Measurements from ENCODE around the gene COL4A2.

COL4A2 gene

DNA sequence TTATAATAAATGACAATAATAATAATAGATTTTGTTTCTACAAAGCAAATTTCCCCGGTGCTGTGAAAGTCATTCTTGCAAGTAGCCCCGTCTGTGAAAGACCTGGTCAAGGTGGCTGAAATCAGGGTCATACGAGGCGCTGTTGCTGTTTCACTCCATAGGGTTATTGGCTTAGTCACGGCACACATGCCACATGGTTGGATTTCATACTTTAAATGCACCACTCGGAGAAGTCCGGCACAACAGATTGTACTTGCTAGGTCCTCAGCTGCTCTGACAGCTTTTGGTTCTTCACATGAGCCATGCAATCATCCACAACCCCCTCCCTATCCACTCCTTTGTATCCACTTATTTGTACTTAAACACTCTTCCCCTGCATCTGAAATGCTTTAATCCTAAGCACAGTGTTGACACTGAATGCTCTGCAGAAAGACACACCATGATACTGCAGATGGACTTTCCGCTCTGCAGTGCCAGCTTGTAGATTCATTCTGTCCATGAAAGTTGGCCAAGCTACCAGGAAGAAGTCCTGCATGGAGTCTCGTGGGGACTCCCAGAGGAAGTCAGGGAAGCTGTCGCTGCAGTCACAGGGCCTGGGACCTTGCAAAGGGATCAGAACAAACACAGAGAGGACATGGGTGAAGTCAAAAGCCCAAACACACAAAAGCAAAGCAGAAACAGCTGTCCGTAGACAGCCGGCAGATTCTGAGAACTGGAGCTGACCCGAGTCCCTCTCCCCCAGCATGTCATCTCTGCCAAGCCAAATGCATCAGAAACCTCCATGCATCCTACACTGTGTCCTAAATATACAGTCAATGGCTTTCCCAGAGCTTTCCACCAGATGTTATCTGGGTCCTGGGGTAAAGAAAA lies 124.6 kb downstream of the COL4A2 start:
- peaks cover 35% of the 10 kb centered on the region for H3K27me3 Mint-ChIP-seq

DNA sequence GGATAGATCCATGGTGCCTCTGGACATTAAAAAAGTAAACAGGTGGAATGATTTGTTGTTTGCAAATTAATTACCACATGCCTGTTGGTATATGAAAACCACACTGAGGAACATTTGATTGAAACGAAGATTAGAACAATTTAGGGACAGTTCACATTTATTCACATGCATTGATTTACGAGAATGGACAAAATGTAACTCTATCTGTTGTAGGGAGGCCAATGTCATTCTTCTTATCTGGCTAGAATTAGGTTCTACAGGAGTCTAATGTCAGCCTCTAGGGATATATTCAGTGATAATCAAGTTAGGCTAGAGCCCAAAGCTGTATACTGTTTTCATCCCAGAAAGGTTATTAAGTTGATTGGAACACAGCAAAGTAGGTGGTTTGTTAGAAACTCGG lies 125.4 kb downstream of the COL4A2 start:
- Mint-ChIP-seq H3K36me3 (no peaks in the 10 kb centered on the region), H3K4me1 (no peaks in the 10 kb centered on the region), H3K27ac (no peak overlapping the region), H3K9me3 (no peaks in the 10 kb centered on the region), H3K4me3 (no peak overlapping the region), H3K27me3 (peaks cover 36% of the 10 kb centered on the region)

More for the DNA sequence above, 124.6 kb downstream of the COL4A2 start:
- no peak overlapping the region for H3K4me3 Mint-ChIP-seq
- H3K9me3 Mint-ChIP-seq: no peaks in the 10 kb centered on the region
- H3K36me3 Mint-ChIP-seq: no peaks in the 10 kb centered on the region
- no peak overlapping the region for H3K27ac Mint-ChIP-seq
- H3K4me1 Mint-ChIP-seq: no peaks in the 10 kb centered on the region

DNA sequence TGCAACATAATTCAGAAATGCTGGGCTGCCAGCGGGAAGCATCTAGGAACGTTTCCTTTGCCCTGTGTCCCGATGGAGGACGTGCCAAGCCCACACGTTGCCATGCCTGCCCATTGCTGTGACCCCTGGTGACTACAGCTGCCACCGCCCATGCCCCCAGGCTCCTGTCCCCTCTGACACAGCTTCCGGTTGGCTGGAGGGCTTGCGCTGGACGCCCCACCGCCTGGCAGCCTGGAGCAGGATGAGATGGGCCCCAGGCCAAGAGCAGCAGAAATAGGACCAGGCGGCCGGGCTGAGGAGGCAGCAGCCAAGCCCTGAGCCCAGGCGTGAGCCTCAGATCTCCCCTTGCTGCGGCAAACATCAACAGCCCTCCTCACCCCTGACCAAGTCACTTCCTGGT lies 125.9 kb downstream of the COL4A2 start:
- Mint-ChIP-seq H3K27me3 (peaks cover 33% of the 10 kb centered on the region), H3K27ac (peak overlapping the region; percentile 32)

DNA sequence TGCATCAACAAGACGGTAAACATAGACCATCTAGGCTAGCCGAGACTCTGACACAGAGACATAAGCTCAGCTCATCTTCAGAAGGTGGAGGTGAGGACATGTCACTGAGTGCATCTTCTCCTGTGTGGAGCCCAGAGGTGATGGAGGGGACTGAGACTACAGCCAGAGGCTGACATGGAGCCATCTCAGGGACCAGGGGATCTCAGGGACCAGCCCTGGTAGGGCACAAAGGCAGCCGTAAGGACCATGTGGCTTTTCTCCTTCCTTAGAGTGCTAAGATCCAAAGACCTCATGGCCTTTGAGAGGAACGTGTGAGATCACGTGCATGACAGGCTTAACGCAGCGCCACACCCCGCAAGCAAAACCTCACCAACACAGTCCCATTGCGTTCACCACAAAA lies 127.5 kb downstream of the COL4A2 start:
- Mint-ChIP-seq H3K27me3 (peaks cover 29% of the 10 kb centered on the region), H3K9me3 (no peaks in the 10 kb centered on the region), H3K27ac (no peak overlapping the region), H3K36me3 (no peaks in the 10 kb centered on the region), H3K4me3 (no peak overlapping the region), H3K4me1 (no peaks in the 10 kb centered on the region)

More for the DNA sequence above, 125.9 kb downstream of the COL4A2 start:
- no peaks in the 10 kb centered on the region for H3K9me3 Mint-ChIP-seq
- H3K4me3 Mint-ChIP-seq: no peak overlapping the region
- H3K4me1 Mint-ChIP-seq: no peaks in the 10 kb centered on the region
- H3K36me3 Mint-ChIP-seq: no peaks in the 10 kb centered on the region

DNA sequence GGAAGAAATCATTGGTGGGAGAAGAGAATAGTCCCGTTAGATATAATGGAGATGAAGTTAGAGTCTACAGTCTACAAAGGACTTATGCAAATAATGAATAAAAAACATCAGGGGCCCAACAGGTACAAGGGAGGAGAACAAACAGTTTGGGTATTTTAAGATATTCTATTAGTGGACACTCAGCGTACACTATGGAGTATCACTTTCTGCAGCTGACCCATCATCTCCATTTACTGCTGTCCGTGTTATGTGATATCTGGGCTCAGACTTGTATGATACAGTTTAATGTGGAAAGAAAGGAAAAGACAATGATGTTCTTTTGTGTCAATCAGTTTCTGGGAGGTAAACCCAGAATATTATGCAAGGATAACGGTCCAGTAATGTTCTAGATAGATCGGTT lies 128.2 kb downstream of the COL4A2 start:
- H3K36me3 Mint-ChIP-seq: no peaks in the 10 kb centered on the region
- H3K27ac Mint-ChIP-seq: no peak overlapping the region
- H3K4me1 Mint-ChIP-seq: no peaks in the 10 kb centered on the region
- H3K4me3 Mint-ChIP-seq: no peak overlapping the region
- H3K27me3 Mint-ChIP-seq: peaks cover 30% of the 10 kb centered on the region
- H3K9me3 Mint-ChIP-seq: no peaks in the 10 kb centered on the region

DNA sequence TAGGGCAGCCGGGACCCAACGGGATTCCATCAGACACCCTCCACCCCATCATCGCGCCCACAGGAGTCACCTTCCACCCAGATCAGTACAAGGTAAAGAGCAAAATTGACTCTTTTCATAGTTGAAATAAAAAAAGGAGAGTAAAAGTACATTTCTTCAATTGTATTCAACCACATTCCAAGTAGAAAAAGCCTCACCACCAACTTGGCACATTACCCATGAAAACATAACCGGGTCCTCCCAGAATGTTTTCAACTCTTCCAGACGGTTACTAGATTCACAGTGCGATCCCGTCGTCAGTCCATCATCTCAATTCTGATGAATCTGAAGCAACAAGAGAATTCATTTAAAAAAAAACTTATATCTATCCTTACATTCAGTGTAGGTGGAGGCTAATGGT lies 129.2 kb downstream of the COL4A2 start:
- H3K9me3 Mint-ChIP-seq: no peaks in the 10 kb centered on the region
- H3K27ac Mint-ChIP-seq: no peak overlapping the region
- H3K4me1 Mint-ChIP-seq: no peaks in the 10 kb centered on the region
- peaks cover 22% of the 10 kb centered on the region for H3K27me3 Mint-ChIP-seq
- H3K4me3 Mint-ChIP-seq: no peak overlapping the region
- H3K36me3 Mint-ChIP-seq: no peaks in the 10 kb centered on the region

DNA sequence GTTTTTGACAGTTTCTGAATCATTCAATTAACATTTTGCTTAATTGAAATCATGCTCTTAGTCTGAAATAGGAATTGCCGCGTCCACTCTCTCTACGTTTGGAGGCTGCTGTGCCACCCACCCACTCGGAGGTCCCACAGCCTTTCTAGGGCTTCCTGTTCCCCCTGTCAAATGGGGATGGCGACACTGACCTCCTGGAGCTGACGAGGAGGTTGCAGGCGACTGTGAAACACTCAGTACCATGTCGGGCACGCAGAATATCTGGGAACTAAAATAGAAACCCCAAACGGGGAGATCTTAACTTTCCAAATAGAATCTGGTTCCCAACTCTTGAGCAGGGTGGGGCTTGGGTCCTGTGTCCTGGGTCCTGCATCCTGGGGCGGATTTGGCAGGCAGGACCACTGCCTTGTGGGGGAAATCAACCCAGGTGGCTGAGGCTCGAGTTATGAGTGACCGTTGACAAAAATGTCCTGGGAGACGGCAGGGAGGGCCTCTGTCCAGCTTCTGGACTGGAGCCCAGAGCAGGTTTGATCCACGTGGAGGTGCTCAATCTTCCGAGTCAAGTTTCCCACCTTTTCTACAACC lies 129.8 kb downstream of the COL4A2 start:
- Mint-ChIP-seq H3K27ac (peak overlapping the region; percentile 23), H3K9me3 (no peaks in the 10 kb centered on the region), H3K36me3 (no peaks in the 10 kb centered on the region), H3K27me3 (peaks cover 21% of the 10 kb centered on the region), H3K4me3 (no peak overlapping the region), H3K4me1 (no peaks in the 10 kb centered on the region)

DNA sequence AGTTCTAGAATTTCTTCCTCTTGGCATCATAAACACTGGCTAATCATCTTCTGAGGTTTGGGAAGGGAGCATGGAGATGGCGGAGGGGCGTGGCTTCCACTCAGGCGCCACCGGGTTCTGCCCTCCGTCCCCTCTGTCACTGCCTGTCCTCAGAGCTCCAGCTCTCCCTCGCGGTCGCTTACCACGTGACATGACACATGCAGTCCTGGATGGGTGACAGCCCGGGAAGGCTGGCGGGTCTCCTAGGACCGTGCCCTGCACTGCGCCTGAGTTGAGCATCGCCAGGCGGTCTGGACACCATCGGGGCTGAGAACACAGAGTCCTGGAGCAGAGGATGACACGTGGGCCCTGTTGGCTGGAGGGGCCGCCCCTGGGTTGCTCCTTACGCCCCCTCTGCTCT lies 131.1 kb downstream of the COL4A2 start:
- Mint-ChIP-seq H3K9me3 (no peaks in the 10 kb centered on the region), H3K4me3 (no peak overlapping the region), H3K27ac (no peak overlapping the region), H3K36me3 (no peaks in the 10 kb centered on the region), H3K4me1 (no peaks in the 10 kb centered on the region), H3K27me3 (peaks cover 13% of the 10 kb centered on the region)

DNA sequence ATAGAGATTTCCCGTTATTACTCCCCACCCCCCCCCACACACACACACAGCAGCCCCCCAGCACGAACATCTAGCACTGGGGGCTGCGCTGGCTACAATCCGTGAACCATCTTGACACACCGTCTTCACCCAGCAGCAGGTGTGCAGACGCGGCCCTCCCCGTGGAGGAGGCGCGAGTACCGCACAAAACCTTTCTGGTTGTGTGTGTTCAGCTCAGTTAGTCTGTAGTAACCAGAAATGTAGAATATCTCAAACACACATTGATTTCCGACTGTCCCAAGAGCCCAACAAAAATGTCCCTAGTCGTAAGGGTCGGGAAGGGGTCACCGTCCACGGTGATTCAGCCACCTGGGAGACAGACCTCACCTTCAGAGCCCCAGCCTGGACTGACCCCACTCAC lies 131.7 kb downstream of the COL4A2 start:
- Mint-ChIP-seq H3K4me1 (no peaks in the 10 kb centered on the region), H3K36me3 (no peaks in the 10 kb centered on the region), H3K27ac (no peak overlapping the region), H3K27me3 (peaks cover 9% of the 10 kb centered on the region), H3K9me3 (no peaks in the 10 kb centered on the region), H3K4me3 (no peak overlapping the region)

DNA sequence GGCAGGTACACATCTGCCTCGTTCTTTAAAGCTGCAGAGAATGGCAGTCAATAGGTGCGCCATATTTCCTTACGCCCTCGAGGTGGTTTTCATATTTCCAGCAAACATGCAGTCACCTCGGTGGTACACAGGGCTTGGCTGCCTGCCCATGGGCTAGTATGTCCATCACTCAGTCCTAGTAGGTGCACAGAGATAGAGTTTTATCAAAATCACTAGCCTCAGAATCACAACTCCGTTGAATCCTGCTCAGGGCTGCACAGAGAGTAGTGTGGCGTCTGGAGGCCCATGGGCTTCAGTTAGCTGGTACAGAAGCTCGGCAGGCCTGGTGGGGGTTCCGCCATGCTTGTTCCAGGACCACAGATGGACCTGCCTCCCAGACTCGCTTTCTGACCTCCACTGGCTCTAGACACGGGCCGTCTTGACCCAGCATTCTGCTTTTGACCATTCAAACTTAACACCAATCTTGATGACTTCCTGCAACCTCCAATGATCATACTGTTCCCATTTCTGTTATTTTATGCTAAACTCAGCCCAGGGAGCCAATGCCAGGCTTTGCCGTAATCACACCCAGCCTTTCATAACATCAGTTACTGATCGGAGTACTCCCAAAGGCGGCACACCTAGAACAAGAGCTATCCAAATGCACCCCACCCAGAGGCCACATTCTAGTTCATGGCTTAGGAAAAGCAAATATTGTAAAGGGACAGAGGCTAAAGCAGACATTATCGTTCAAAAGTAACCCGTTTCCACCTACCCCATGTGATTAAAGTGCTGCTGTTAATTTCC lies 134.1 kb downstream of the COL4A2 start:
- Mint-ChIP-seq H3K27me3 (peaks cover 9% of the 10 kb centered on the region), H3K36me3 (no peaks in the 10 kb centered on the region)

DNA sequence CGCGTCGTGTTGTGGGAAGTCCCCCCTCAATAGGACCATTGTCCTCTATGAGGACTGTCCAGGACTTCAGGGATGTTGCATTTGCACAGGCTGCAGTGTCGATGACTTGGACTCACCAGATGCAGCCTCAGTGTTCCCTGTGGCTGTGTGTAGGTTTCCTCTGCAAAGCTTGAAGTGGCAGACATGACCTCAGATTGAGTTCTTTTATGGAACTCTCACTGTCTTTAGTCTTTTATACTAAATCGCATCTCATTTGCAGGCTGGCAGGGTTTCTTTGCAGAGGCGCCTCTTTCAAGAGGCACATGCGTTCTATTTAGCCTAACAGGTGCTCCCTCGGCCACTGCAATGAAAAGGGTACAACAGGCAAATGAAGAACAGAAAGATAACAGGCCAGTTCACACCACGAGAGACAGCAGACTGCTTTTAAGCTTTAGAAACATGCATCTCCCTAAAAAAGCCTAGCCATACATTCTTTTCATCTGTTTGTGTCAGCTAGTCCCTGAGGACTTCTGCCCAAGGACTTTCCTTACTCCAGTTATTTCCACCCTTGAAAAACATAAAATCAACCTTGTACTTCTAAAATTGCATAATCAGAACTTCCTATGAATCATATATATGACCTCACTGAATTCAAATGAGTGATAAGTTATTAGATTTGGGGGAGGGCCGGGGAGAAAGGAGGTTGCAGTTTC lies 136.0 kb downstream of the COL4A2 start:
- peaks cover 8% of the 10 kb centered on the region for H3K27me3 Mint-ChIP-seq

More for the DNA sequence above, 134.1 kb downstream of the COL4A2 start:
- H3K4me3 Mint-ChIP-seq: no peak overlapping the region
- H3K9me3 Mint-ChIP-seq: no peaks in the 10 kb centered on the region
- no peaks in the 10 kb centered on the region for H3K4me1 Mint-ChIP-seq
- no peak overlapping the region for H3K27ac Mint-ChIP-seq

DNA sequence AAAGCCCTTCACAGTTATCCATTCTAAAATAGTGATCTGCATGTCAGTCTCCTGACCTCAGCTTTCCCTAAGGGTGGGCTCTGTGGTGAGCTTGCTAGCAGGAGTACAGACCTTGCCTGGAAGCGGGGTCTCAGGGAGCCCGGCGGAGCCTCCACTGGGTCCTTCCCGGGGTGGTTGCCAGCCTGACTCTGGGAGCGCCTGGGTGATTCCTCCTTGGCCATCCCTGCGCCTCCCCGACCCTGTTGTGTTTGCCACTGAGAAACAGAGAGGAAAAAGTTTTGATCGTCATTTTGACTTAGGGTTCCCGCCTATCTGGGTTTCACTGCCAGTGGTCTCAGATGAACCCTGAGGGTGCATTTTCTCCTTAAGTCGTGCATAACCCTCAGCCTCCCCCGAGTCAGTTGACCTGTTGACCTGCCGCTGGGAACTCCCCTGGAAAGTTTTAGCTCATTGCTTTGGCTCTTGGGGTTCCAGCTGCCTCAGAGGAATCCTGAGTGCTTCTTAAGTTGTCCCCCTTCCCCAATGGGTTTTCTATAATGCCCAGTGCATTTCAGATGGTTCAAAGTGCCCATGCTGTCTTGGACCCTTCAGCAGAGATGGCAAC lies 136.6 kb downstream of the COL4A2 start:
- Mint-ChIP-seq H3K9me3 (no peaks in the 10 kb centered on the region), H3K36me3 (no peaks in the 10 kb centered on the region), H3K27ac (no peak overlapping the region), H3K4me1 (no peaks in the 10 kb centered on the region), H3K27me3 (peaks cover 8% of the 10 kb centered on the region), H3K4me3 (no peak overlapping the region)

More for the DNA sequence above, 136.0 kb downstream of the COL4A2 start:
- Mint-ChIP-seq H3K27ac (no peak overlapping the region), H3K36me3 (no peaks in the 10 kb centered on the region), H3K4me1 (no peaks in the 10 kb centered on the region), H3K4me3 (no peak overlapping the region), H3K9me3 (no peaks in the 10 kb centered on the region)

DNA sequence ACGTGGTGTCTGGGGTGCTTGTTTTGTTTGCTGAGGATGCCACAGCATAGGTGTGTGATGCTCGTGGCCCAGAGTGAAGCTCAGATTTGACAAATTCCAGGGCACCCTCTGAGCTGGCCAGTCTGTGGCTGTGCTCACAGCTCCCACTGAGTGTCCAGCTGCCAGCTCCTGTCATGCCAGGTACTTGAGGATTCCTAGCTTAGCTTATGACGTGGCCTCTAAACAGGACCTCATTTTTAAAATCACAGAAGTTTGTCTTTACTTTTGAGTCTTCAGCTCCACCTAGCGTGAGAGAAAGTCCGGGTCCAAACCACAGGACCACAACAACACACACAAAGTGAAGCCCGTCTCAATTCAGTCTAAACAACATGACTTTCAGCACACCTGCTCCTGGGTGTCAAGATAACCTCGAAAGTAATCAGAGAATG lies 137.2 kb downstream of the COL4A2 start:
- Mint-ChIP-seq H3K27ac (no peak overlapping the region), H3K27me3 (peaks cover 6% of the 10 kb centered on the region), H3K36me3 (no peaks in the 10 kb centered on the region), H3K4me3 (no peak overlapping the region), H3K4me1 (no peaks in the 10 kb centered on the region), H3K9me3 (no peaks in the 10 kb centered on the region)

DNA sequence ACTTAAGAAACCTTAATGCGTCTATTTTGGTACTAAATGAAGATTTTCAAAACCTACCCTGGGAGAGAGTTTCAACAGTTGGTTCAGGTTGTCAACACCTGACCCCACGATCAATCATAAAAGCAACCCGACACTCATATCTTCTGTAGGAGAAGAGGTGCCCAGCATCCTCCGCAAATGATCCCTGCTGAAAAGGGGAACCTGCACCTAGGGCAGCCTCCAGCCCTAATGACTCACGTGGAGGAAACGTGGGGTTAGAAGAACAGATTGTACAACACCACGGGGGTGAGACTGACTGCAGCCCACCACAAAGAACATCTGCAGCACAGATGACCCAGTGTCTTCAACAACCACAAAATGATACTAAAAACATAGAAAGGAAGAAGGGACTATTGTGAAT lies 138.1 kb downstream of the COL4A2 start:
- Mint-ChIP-seq H3K4me1 (no peaks in the 10 kb centered on the region), H3K27ac (no peak overlapping the region), H3K9me3 (no peaks in the 10 kb centered on the region), H3K4me3 (no peak overlapping the region), H3K36me3 (no peaks in the 10 kb centered on the region), H3K27me3 (peaks cover 4% of the 10 kb centered on the region)
